Neural progenitor cell (in vitro differentiated cells): ENCODE results near the gene PIGV. TPM values are rescaled to one million over a fixed set of nuclear protein-coding genes. Genes with fewer than 3 reads are reported as not detected.

Experiments used
- DNase-seq: peaks from one replicate; pipeline ENCODE4 v3.0.0-alpha.2; 2016; ENCODE audit warnings: low spot score
- H2AFZ ChIP-seq: fragments of 200-600 bp; sonication (generic); replicated peaks from 2 replicates; pipeline ENCODE4 v1.6.1; 2016; ENCODE audit warnings: antibody characterized with exemption
- H3F3A ChIP-seq: fragments of 200-600 bp; sonication (generic); 2 replicates; pipeline ENCODE4 v1.6.1; 2016; ENCODE audit warnings: antibody characterized with exemption, low read depth
- H3K27ac ChIP-seq: fragments of 200-600 bp; sonication (generic); 2 replicates; pipeline ENCODE4 v1.5.1; 2016; ENCODE audit warnings: mild to moderate bottlenecking
- H3K27me3 ChIP-seq: fragments of 200-600 bp; sonication (generic); 2 replicates; pipeline ENCODE4 v1.6.1; 2016; ENCODE audit warnings: mild to moderate bottlenecking, moderate library complexity
- H3K36me3 ChIP-seq: fragments of 200-600 bp; sonication (generic); 2 replicates; pipeline ENCODE4 v1.5.1; 2016
- H3K4me1 ChIP-seq: fragments of 200-600 bp; sonication (generic); 2 replicates; pipeline ENCODE4 v1.6.1; 2016; ENCODE audit warnings: mixed run types
- H3K4me2 ChIP-seq: fragments of 200-600 bp; sonication (generic); 2 replicates; pipeline ENCODE4 v1.6.1; 2016
- H3K4me3 ChIP-seq: fragments of 200-600 bp; sonication (generic); 2 replicates; pipeline ENCODE4 v1.5.1; 2016
- H3K79me2 ChIP-seq: fragments of 200-600 bp; sonication (generic); 2 replicates; pipeline ENCODE4 v1.6.1; 2016; ENCODE audit warnings: low read depth
- H3K9ac ChIP-seq: fragments of 200-600 bp; sonication (generic); 2 replicates; pipeline ENCODE4 v1.6.1; 2016
- H3K9me3 ChIP-seq: fragments of 200-600 bp; sonication (generic); 2 replicates; pipeline ENCODE4 v1.5.1; 2016; ENCODE audit warnings: low read depth
- H4K20me1 ChIP-seq: fragments of 200-600 bp; sonication (generic); 2 replicates; pipeline ENCODE4 v1.6.1; 2016; ENCODE audit warnings: low read depth
- H3K27ac Mint-ChIP-seq: 3 replicates; pipeline ENCODE4 v1.8.0; 2021; ENCODE audit warnings: mixed read lengths
- H3K27me3 Mint-ChIP-seq: 2 replicates; pipeline ENCODE4 v1.8.0; 2022; ENCODE audit warnings: low read depth, mild to moderate bottlenecking, inconsistent platforms, moderate library complexity, mixed read lengths; ENCODE audit not compliant: insufficient read depth
- H3K36me3 Mint-ChIP-seq: 3 replicates; pipeline ENCODE4 v1.8.0; 2021; ENCODE audit warnings: mixed read lengths
- H3K4me1 Mint-ChIP-seq: 3 replicates; pipeline ENCODE4 v1.8.0; 2021; ENCODE audit warnings: mixed read lengths
- H3K4me3 Mint-ChIP-seq: 3 replicates; pipeline ENCODE4 v1.8.0; 2021; ENCODE audit warnings: mild to moderate bottlenecking, moderate library complexity, mixed read lengths
- H3K9me3 Mint-ChIP-seq: 3 replicates; pipeline ENCODE4 v1.8.0; 2020; ENCODE audit warnings: mixed read lengths
- CTCF ChIP-seq: fragments of 200-600 bp; sonication (generic); IDR thresholded peaks from 2 replicates; pipeline ENCODE4 v1.5.1; 2017; ENCODE audit warnings: antibody characterized with exemption, mild to moderate bottlenecking
- EZH2 ChIP-seq: fragments of 200-600 bp; sonication (generic); IDR thresholded peaks from 2 replicates; pipeline ENCODE4 v1.6.1; 2017; ENCODE audit warnings: antibody characterized with exemption, mild to moderate bottlenecking, moderate library complexity
- EZH2phosphoT487 ChIP-seq: fragments of 200-600 bp; sonication (generic); IDR thresholded peaks from 2 replicates; pipeline ENCODE4 v1.6.1; 2017; ENCODE audit warnings: antibody characterized with exemption
- total RNA-seq: library from RNA; depleted of rRNA; stranded (reverse); fragments of >200 nt; gene quantifications from 2 replicates; pipeline ENCODE4 v1.2.3, GENCODE V29; 2015; ENCODE audit warnings: low replicate concordance

The PIGV gene
- total RNA-seq, 1 donor from 2014 or later: 19.4 TPM

- peaks cover 72% of the 10 kb centered on the region for H3K4me1 Mint-ChIP-seq
Observed at GRCh38 chr1:26786437-26787380, 1.0 kb upstream of the PIGV start.

DNA sequence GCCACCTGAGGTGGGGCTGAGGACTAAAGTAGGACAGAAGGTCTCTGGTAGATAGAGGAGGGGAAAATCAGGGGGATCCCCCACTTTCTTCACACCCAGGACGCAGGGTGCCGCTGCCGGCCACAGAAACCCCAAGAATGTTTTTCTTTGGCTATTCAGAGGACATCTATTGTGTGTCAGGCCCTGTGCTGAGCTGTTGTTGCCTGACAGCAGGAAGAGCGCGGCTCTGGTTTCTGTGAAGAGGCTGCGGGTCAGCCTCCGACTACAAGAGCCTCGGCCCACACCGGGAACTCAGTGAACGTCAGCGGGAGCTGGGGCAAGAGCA is 407 bp upstream of the PIGV start:
- no peaks in the 10 kb centered on the region for H3K9me3 Mint-ChIP-seq
- Histone ChIP-seq H3K9me3 (no peaks in the 10 kb centered on the region), H3K79me2 (peaks cover 11% of the 10 kb centered on the region), H3K4me3 (peak overlapping the region; percentile 61), H4K20me1 (peaks cover 12% of the 10 kb centered on the region), H3K9ac (peak overlapping the region; percentile 61), H3K36me3 (peaks cover under 1% of the 10 kb centered on the region), H3F3A (peaks cover 64% of the 10 kb centered on the region), H3K4me1 (peaks cover 35% of the 10 kb centered on the region), H3K27ac (peak overlapping the region; percentile 84), H2AFZ (peak overlapping the region; percentile 74), H3K4me2 (peak overlapping the region; percentile 87), H3K27me3 (no peaks in the 10 kb centered on the region)
- peaks cover 68% of the 10 kb centered on the region for H3K4me1 Mint-ChIP-seq
- H3K4me3 Mint-ChIP-seq: peak overlapping the region; percentile 96
- H3K36me3 Mint-ChIP-seq: peaks cover 1% of the 10 kb centered on the region
- H3K27ac Mint-ChIP-seq: peak overlapping the region; percentile 100
- TF ChIP-seq CTCF: no peak
- TF ChIP-seq EZH2: peak; percentile 10
- peaks cover 7% of the 10 kb centered on the region for H3K27me3 Mint-ChIP-seq
- DNase-seq: peak; percentile 87

More at GRCh38 chr1:26786437-26787380, 1.0 kb upstream of the PIGV start:
- H3K36me3 ChIP-seq: peaks cover 7% of the 10 kb centered on the region
- peak; percentile 72 for DNase-seq
- peak overlapping the region; percentile 61 for H3K9ac ChIP-seq
- Mint-ChIP-seq H3K9me3 (no peaks in the 10 kb centered on the region), H3K27ac (peak overlapping the region; percentile 100), H3K4me3 (peak overlapping the region; percentile 96), H3K36me3 (peaks cover 5% of the 10 kb centered on the region), H3K27me3 (peaks cover 7% of the 10 kb centered on the region)
- peaks cover 70% of the 10 kb centered on the region for H3F3A ChIP-seq
- peaks cover 11% of the 10 kb centered on the region for H3K79me2 ChIP-seq
- peak overlapping the region; percentile 23 for H2AFZ ChIP-seq
- H3K4me1 ChIP-seq: peaks cover 35% of the 10 kb centered on the region
- peak overlapping the region; percentile 87 for H3K4me2 ChIP-seq
- H3K27ac ChIP-seq: peak overlapping the region; percentile 84
- peak overlapping the region; percentile 61 for H3K4me3 ChIP-seq
- H3K27me3 ChIP-seq: no peaks in the 10 kb centered on the region
- peaks cover 14% of the 10 kb centered on the region for H4K20me1 ChIP-seq
- H3K9me3 ChIP-seq: no peaks in the 10 kb centered on the region
- TF ChIP-seq CTCF (no peak), EZH2phosphoT487 (no peak), EZH2 (no peak)

- H3K79me2 ChIP-seq: peaks cover 11% of the 10 kb centered on the region
- Mint-ChIP-seq H3K9me3 (no peaks in the 10 kb centered on the region), H3K36me3 (no peaks in the 10 kb centered on the region), H3K4me1 (peaks cover 57% of the 10 kb centered on the region), H3K4me3 (peak overlapping the region; percentile 96), H3K27ac (peak overlapping the region; percentile 17), H3K27me3 (peaks cover 7% of the 10 kb centered on the region)
- peak overlapping the region; percentile 84 for H3K27ac ChIP-seq
- H3K9ac ChIP-seq: peak overlapping the region; percentile 61
- no peaks in the 10 kb centered on the region for H3K36me3 ChIP-seq
- H3K4me3 ChIP-seq: peak overlapping the region; percentile 61
- peaks cover 29% of the 10 kb centered on the region for H3K4me1 ChIP-seq
- H3K9me3 ChIP-seq: no peaks in the 10 kb centered on the region
- no peak for TF ChIP-seq CTCF
- peaks cover 5% of the 10 kb centered on the region for H4K20me1 ChIP-seq
- H3F3A ChIP-seq: peaks cover 53% of the 10 kb centered on the region
- H3K4me2 ChIP-seq: peak overlapping the region; percentile 87
- peak overlapping the region; percentile 74 for H2AFZ ChIP-seq
- no peak for DNase-seq
- H3K27me3 ChIP-seq: no peaks in the 10 kb centered on the region
Observed at GRCh38 chr1:26788515-26788785, 700 bp downstream of the PIGV start.
